ENCODE data around the gene USP25.

- TF ChIP-seq, protein P1, sequence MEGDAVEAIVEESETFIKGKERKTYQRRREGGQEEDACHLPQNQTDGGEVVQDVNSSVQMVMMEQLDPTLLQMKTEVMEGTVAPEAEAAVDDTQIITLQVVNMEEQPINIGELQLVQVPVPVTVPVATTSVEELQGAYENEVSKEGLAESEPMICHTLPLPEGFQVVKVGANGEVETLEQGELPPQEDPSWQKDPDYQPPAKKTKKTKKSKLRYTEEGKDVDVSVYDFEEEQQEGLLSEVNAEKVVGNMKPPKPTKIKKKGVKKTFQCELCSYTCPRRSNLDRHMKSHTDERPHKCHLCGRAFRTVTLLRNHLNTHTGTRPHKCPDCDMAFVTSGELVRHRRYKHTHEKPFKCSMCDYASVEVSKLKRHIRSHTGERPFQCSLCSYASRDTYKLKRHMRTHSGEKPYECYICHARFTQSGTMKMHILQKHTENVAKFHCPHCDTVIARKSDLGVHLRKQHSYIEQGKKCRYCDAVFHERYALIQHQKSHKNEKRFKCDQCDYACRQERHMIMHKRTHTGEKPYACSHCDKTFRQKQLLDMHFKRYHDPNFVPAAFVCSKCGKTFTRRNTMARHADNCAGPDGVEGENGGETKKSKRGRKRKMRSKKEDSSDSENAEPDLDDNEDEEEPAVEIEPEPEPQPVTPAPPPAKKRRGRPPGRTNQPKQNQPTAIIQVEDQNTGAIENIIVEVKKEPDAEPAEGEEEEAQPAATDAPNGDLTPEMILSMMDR (IDR thresholded peaks at IDR 0.05; ENCODE audit: insufficient read depth, low read length), result no peak
- TF ChIP-seq GABPA (IDR thresholded peaks at IDR 0.05; ENCODE audit: low read depth) (no peak), POLR2AphosphoS5 (IDR thresholded peaks at IDR 0.05; ENCODE audit: low read depth) (no peak), REST (IDR thresholded peaks at IDR 0.05; ENCODE audit: insufficient replicate concordance, low read depth) (no peak)
Observed at GRCh38 chr21:15759469-15759868, 29.7 kb downstream of the USP25 start.
